Stomach (tissue), 4 donors: Measurements from ENCODE around the gene GLYAT.

Source experiments
- EP300 ChIP-seq: sonication (generic); formaldehyde crosslinking; IDR thresholded peaks from one replicate; pipeline ENCODE4 v1.6.1; 2017; ENCODE audit warnings: antibody characterized with exemption
- POLR2A ChIP-seq, 4 donors: fragments of 450-650 bp; IDR thresholded peaks; one replicate each; pipeline ENCODE4 v1.6.1; 2016; ENCODE audit warnings: antibody characterized with exemption in 4 of 4, control low read depth in 2 of 4, mild to moderate bottlenecking in 1 of 4, moderate library complexity in 1 of 4
- TF ChIP-seq, protein P1 (sequence below), 7 experiments: fragments of 450-650 bp in 4 of 7; fragments of 200-600 bp in 3 of 7; sonication (generic) in 3 of 7; IDR thresholded peaks; one replicate each; pipeline ENCODE4 v1.5.1; 2016 to 2019; ENCODE audit warnings: antibody characterized with exemption in 7 of 7, control low read depth in 2 of 7, mild to moderate bottlenecking in 1 of 7

DNA sequence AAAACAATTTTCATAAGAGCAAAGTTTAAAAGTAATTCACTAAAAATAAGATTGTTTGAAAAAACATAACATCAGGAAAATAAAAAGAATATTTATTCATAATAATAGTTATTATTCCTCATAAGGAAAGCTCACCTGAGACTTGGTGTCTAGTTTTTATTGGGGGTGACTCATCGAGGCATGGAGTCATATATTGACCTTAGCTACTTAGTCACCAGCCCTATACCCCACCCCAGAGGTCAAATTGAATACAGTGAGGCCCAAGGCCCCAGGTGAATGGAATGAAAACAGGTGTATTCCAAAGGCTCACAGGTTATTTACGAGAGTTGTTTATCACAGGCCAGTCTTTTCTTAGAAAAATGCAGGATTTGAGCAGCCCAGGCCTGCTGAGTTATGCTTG lies 72.3 kb downstream of the GLYAT start:
- TF ChIP-seq, protein P1, sequence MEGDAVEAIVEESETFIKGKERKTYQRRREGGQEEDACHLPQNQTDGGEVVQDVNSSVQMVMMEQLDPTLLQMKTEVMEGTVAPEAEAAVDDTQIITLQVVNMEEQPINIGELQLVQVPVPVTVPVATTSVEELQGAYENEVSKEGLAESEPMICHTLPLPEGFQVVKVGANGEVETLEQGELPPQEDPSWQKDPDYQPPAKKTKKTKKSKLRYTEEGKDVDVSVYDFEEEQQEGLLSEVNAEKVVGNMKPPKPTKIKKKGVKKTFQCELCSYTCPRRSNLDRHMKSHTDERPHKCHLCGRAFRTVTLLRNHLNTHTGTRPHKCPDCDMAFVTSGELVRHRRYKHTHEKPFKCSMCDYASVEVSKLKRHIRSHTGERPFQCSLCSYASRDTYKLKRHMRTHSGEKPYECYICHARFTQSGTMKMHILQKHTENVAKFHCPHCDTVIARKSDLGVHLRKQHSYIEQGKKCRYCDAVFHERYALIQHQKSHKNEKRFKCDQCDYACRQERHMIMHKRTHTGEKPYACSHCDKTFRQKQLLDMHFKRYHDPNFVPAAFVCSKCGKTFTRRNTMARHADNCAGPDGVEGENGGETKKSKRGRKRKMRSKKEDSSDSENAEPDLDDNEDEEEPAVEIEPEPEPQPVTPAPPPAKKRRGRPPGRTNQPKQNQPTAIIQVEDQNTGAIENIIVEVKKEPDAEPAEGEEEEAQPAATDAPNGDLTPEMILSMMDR (IDR thresholded peaks at IDR 0.05) = no peak
- no peak for TF ChIP-seq POLR2A (IDR thresholded peaks at IDR 0.05)
- TF ChIP-seq EP300 = no peak
